Measurements from ENCODE around the gene BDKRB2.

Gene BDKRB2

GRCh38 chr14:96187216-96188031, 17.2 kb upstream of the BDKRB2 start:
- H3K9ac ChIP-seq (ENCODE audit: low read length), result no peak overlapping the region
- no peaks in the 10 kb centered on the region for H3K4me1 ChIP-seq (ENCODE audit: low read length)
- no peak overlapping the region for H3K4me2 ChIP-seq (ENCODE audit: low read depth, low read length)
- no peak for TF ChIP-seq EZH2phosphoT487 (IDR thresholded peaks at IDR 0.05; ENCODE audit: low read length)
- TF ChIP-seq, protein P1, sequence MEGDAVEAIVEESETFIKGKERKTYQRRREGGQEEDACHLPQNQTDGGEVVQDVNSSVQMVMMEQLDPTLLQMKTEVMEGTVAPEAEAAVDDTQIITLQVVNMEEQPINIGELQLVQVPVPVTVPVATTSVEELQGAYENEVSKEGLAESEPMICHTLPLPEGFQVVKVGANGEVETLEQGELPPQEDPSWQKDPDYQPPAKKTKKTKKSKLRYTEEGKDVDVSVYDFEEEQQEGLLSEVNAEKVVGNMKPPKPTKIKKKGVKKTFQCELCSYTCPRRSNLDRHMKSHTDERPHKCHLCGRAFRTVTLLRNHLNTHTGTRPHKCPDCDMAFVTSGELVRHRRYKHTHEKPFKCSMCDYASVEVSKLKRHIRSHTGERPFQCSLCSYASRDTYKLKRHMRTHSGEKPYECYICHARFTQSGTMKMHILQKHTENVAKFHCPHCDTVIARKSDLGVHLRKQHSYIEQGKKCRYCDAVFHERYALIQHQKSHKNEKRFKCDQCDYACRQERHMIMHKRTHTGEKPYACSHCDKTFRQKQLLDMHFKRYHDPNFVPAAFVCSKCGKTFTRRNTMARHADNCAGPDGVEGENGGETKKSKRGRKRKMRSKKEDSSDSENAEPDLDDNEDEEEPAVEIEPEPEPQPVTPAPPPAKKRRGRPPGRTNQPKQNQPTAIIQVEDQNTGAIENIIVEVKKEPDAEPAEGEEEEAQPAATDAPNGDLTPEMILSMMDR (IDR thresholded peaks at IDR 0.05; ENCODE audit: low read length), result no peak
- TF ChIP-seq EZH2 (optimal IDR thresholded peaks at IDR 0.05; ENCODE audit: low read depth, low read length), result no peak
- no peak for DNase-seq
- H3K79me2 ChIP-seq (ENCODE audit: low read length), result no peaks in the 10 kb centered on the region
- H3K9me2 ChIP-seq (replicated peaks; ENCODE audit: insufficient read depth, low read length), result no peaks in the 10 kb centered on the region
- no peak overlapping the region for H2AFZ ChIP-seq (ENCODE audit: low read length)
- no peaks in the 10 kb centered on the region for H3K27me3 ChIP-seq (replicated peaks; ENCODE audit: insufficient read depth, low read length)
- H3K27ac ChIP-seq (ENCODE audit: low read length), result no peak overlapping the region
- no peaks in the 10 kb centered on the region for H3F3A ChIP-seq (ENCODE audit: insufficient read depth, low read length)
- no peaks in the 10 kb centered on the region for H3K36me3 ChIP-seq (replicated peaks; ENCODE audit: insufficient read depth, low read length)
- H3K4me3 ChIP-seq (ENCODE audit: low read length), result no peak overlapping the region
- H4K20me1 ChIP-seq (ENCODE audit: insufficient read depth, low read length), result no peaks in the 10 kb centered on the region
- no peaks in the 10 kb centered on the region for H3K9me3 ChIP-seq (replicated peaks; ENCODE audit: insufficient read depth, low read length)

- DNase-seq, result no peak
- no peaks in the 10 kb centered on the region for H3K36me3 ChIP-seq (replicated peaks; ENCODE audit: insufficient read depth, low read length)
- no peak overlapping the region for H3K27ac ChIP-seq (ENCODE audit: low read length)
- no peaks in the 10 kb centered on the region for H4K20me1 ChIP-seq (ENCODE audit: insufficient read depth, low read length)
- no peak overlapping the region for H3K4me3 ChIP-seq (ENCODE audit: low read length)
- H3K9me2 ChIP-seq (replicated peaks; ENCODE audit: insufficient read depth, low read length), result no peaks in the 10 kb centered on the region
- no peaks in the 10 kb centered on the region for H3F3A ChIP-seq (ENCODE audit: insufficient read depth, low read length)
- no peak overlapping the region for H3K4me2 ChIP-seq (ENCODE audit: low read depth, low read length)
- H2AFZ ChIP-seq (ENCODE audit: low read length), result no peak overlapping the region
- no peaks in the 10 kb centered on the region for H3K27me3 ChIP-seq (replicated peaks; ENCODE audit: insufficient read depth, low read length)
- TF ChIP-seq, protein P1 (IDR thresholded peaks at IDR 0.05; ENCODE audit: low read length), result no peak
- TF ChIP-seq EZH2phosphoT487 (IDR thresholded peaks at IDR 0.05; ENCODE audit: low read length) (no peak), EZH2 (optimal IDR thresholded peaks at IDR 0.05; ENCODE audit: low read depth, low read length) (no peak)
- H3K4me1 ChIP-seq (ENCODE audit: low read length), result no peaks in the 10 kb centered on the region
- H3K9ac ChIP-seq (ENCODE audit: low read length), result no peak overlapping the region
- H3K79me2 ChIP-seq (ENCODE audit: low read length), result no peaks in the 10 kb centered on the region
- H3K9me3 ChIP-seq (replicated peaks; ENCODE audit: insufficient read depth, low read length), result no peaks in the 10 kb centered on the region
Measured at GRCh38 chr14:96189281-96189711, 15.3 kb upstream of the BDKRB2 start.

GRCh38 chr14:96191353-96191752, 13.3 kb upstream of the BDKRB2 start:
- no peak for DNase-seq
- H3K27ac ChIP-seq (ENCODE audit: low read length), result no peak overlapping the region
- no peaks in the 10 kb centered on the region for H3K79me2 ChIP-seq (ENCODE audit: low read length)
- no peaks in the 10 kb centered on the region for H3K36me3 ChIP-seq (replicated peaks; ENCODE audit: insufficient read depth, low read length)
- H3K4me2 ChIP-seq (ENCODE audit: low read depth, low read length), result no peak overlapping the region
- no peak overlapping the region for H2AFZ ChIP-seq (ENCODE audit: low read length)
- no peaks in the 10 kb centered on the region for H4K20me1 ChIP-seq (ENCODE audit: insufficient read depth, low read length)
- no peaks in the 10 kb centered on the region for H3K27me3 ChIP-seq (replicated peaks; ENCODE audit: insufficient read depth, low read length)
- TF ChIP-seq, protein P1 (IDR thresholded peaks at IDR 0.05; ENCODE audit: low read length), result no peak
- TF ChIP-seq EZH2 (optimal IDR thresholded peaks at IDR 0.05; ENCODE audit: low read depth, low read length) (no peak), EZH2phosphoT487 (IDR thresholded peaks at IDR 0.05; ENCODE audit: low read length) (no peak)
- H3K9me2 ChIP-seq (replicated peaks; ENCODE audit: insufficient read depth, low read length), result no peaks in the 10 kb centered on the region
- H3K9me3 ChIP-seq (replicated peaks; ENCODE audit: insufficient read depth, low read length), result no peaks in the 10 kb centered on the region
- no peaks in the 10 kb centered on the region for H3F3A ChIP-seq (ENCODE audit: insufficient read depth, low read length)
- no peaks in the 10 kb centered on the region for H3K4me1 ChIP-seq (ENCODE audit: low read length)
- H3K9ac ChIP-seq (ENCODE audit: low read length), result no peak overlapping the region
- H3K4me3 ChIP-seq (ENCODE audit: low read length), result no peak overlapping the region
